ENCODE data around the gene ZBTB20.

Gene ZBTB20

GRCh38 chr3:115099134-115099985 lies 47.7 kb downstream of the ZBTB20 start:
- DNase-seq (ENCODE audit: low read depth) = no peak
- TF ChIP-seq CTCF (conservative IDR thresholded peaks at IDR 0.05; ENCODE audit: low read depth, low read length) = no peak
- H3K4me3 ChIP-seq (ENCODE audit: low read length) = no peak overlapping the region

- TF ChIP-seq CTCF (conservative IDR thresholded peaks at IDR 0.05; ENCODE audit: low read depth, low read length) = no peak
- no peak overlapping the region for H3K4me3 ChIP-seq (ENCODE audit: low read length)
- DNase-seq (ENCODE audit: low read depth) = no peak
Observed at GRCh38 chr3:115098354-115099073, 48.6 kb downstream of the ZBTB20 start.

- H3K4me3 ChIP-seq (ENCODE audit: low read length) = no peak overlapping the region
- TF ChIP-seq CTCF (conservative IDR thresholded peaks at IDR 0.05; ENCODE audit: low read depth, low read length) = no peak
- DNase-seq (ENCODE audit: low read depth) = no peak
Observed at GRCh38 chr3:115095236-115095635, 51.9 kb downstream of the ZBTB20 start.

GRCh38 chr3:115092220-115092791 lies 54.8 kb downstream of the ZBTB20 start:
- no peak overlapping the region for H3K4me3 ChIP-seq (ENCODE audit: low read length)
- peak; percentile 87 for TF ChIP-seq CTCF (conservative IDR thresholded peaks at IDR 0.05; ENCODE audit: low read depth, low read length)
- no peak for DNase-seq (ENCODE audit: low read depth)

GRCh38 chr3:115090712-115091111 lies 56.4 kb downstream of the ZBTB20 start:
- no peak for TF ChIP-seq CTCF (conservative IDR thresholded peaks at IDR 0.05; ENCODE audit: low read depth, low read length)
- no peak for DNase-seq (ENCODE audit: low read depth)
- H3K4me3 ChIP-seq (ENCODE audit: low read length) = no peak overlapping the region

GRCh38 chr3:115089481-115089880 lies 57.6 kb downstream of the ZBTB20 start:
- no peak for TF ChIP-seq CTCF (conservative IDR thresholded peaks at IDR 0.05; ENCODE audit: low read depth, low read length)
- H3K4me3 ChIP-seq (ENCODE audit: low read length) = no peak overlapping the region
- no peak for DNase-seq (ENCODE audit: low read depth)
